PC-3 (cell line): ENCODE data around the gene REEP1. TPM values are rescaled to one million over a fixed set of nuclear protein-coding genes. Genes with fewer than 3 reads are reported as not detected.

ENCODE experiments used
- ATAC-seq: fragments of 200-7000 bp; cut with Tn5 transposase; 2 replicates; pipeline ENCODE4 v1.9.1; 2020; ENCODE audit warnings: mild to moderate bottlenecking, moderate library complexity
- BruUV-seq: library from RNA; stranded (reverse); fragments of 400-500 nt; replicated peaks from 2 replicates; lab custom pipeline; 2021; lab: Mats Ljungman, UMichigan
- CTCF ChIA-PET: fragments of 300-600 bp; sonication (Branson Sonifier 250); formaldehyde crosslinking; loops from one replicate; lab custom pipeline; 2022; ENCODE audit warnings: antibody characterized with exemption; lab: Charles Lee
- POLR2A ChIA-PET: fragments of 300-600 bp; sonication (Branson Sonifier 250); formaldehyde crosslinking; loops from one replicate; lab custom pipeline; 2022; ENCODE audit warnings: antibody characterized with exemption; ENCODE audit not compliant: unreplicated experiment; lab: Charles Lee
- DNase-seq: peaks from one replicate; pipeline ENCODE4 v3.0.0-alpha.2; 2015
- H2AFZ ChIP-seq: fragments of 300-600 bp; sonication (generic); 2 replicates; pipeline ENCODE4 v1.6.0; 2016; ENCODE audit warnings: antibody characterized with exemption, low read length
- H3F3A ChIP-seq: fragments of 300-600 bp; sonication (generic); one replicate; pipeline ENCODE4 v1.6.0; 2017; ENCODE audit warnings: antibody characterized with exemption, low read length, control low read depth, mild to moderate bottlenecking; ENCODE audit not compliant: unreplicated experiment
- H3K27ac ChIP-seq: fragments of 300-600 bp; sonication (generic); 2 replicates; pipeline ENCODE4 v1.5.1; 2016; ENCODE audit warnings: mild to moderate bottlenecking, low read length
- H3K27me3 ChIP-seq: fragments of 300-600 bp; sonication (generic); 2 replicates; pipeline ENCODE4 v1.6.1; 2016; ENCODE audit warnings: low read length, mixed read lengths
- H3K36me3 ChIP-seq: fragments of 300-600 bp; sonication (generic); 2 replicates; pipeline ENCODE4 v1.6.1; 2016; ENCODE audit warnings: low read depth, mixed run types, low read length, mixed read lengths
- H3K4me1 ChIP-seq: fragments of 300-600 bp; sonication (generic); 2 replicates; pipeline ENCODE4 v1.5.1; 2016; ENCODE audit warnings: low read length; ENCODE audit not compliant: insufficient read depth
- H3K4me2 ChIP-seq: fragments of 300-600 bp; sonication (generic); 2 replicates; pipeline ENCODE4 v1.6.0; 2016; ENCODE audit warnings: low read length
- H3K4me3 ChIP-seq: fragments of 300-600 bp; sonication (generic); 2 replicates; pipeline ENCODE4 v1.5.1; 2016; ENCODE audit warnings: mild to moderate bottlenecking, low read length, mixed read lengths
- H3K79me2 ChIP-seq: fragments of 300-600 bp; sonication (generic); 2 replicates; pipeline ENCODE4 v1.6.1; 2017; ENCODE audit warnings: low read length, mixed read lengths
- H3K9ac ChIP-seq: fragments of 300-600 bp; sonication (generic); 2 replicates; pipeline ENCODE4 v1.6.0; 2016; ENCODE audit warnings: mild to moderate bottlenecking, low read length
- H3K9me2 ChIP-seq: fragments of 300-600 bp; sonication (generic); replicated peaks from 2 replicates; pipeline ENCODE4 v1.6.1; 2016; ENCODE audit warnings: mixed run types, low read length, mixed read lengths
- H3K9me3 ChIP-seq: fragments of 300-600 bp; sonication (generic); 2 replicates; pipeline ENCODE4 v1.6.1; 2016; ENCODE audit warnings: low read length, mixed read lengths
- H4K20me1 ChIP-seq: fragments of 300-600 bp; sonication (generic); 2 replicates; pipeline ENCODE4 v1.6.1; 2016; ENCODE audit warnings: low read length, mixed read lengths
- CTCF ChIP-seq: fragments of 300-600 bp; sonication (generic); conservative IDR thresholded peaks from 2 replicates; pipeline ENCODE4 v1.5.1; 2017; ENCODE audit warnings: antibody characterized with exemption, low read depth, mild to moderate bottlenecking, low read length
- EZH2 ChIP-seq: fragments of 300-600 bp; sonication (generic); IDR thresholded peaks from one replicate; pipeline ENCODE4 v1.6.1; 2017; ENCODE audit warnings: antibody characterized with exemption, mild to moderate bottlenecking, low read length; ENCODE audit not compliant: unreplicated experiment
- EZH2phosphoT487 ChIP-seq: fragments of 300-600 bp; sonication (generic); IDR thresholded peaks from 2 replicates; pipeline ENCODE4 v1.6.1; 2018; ENCODE audit warnings: mild to moderate bottlenecking, antibody characterized with exemption, low read length, borderline replicate concordance
- intact Hi-C: fragments of 100-400 bp; cut with micrococcal nuclease; formaldehyde crosslinking; loops from 2 replicates; pipeline ENCODE4 v1.9.0; 2023
- microRNA-seq: library from miRNA; unstranded; fragments of <30 nt; microRNA quantifications from one replicate; pipeline ENCODE4 v1.1.0, GENCODE V29; 2020; ENCODE audit not compliant: unreplicated experiment
- total RNA-seq: library from RNA; depleted of rRNA; stranded (reverse); fragments of >200 nt; gene quantifications from 2 replicates; pipeline ENCODE4 v1.2.3, GENCODE V29; 2014; rRNA removed

REEP1 gene
- total RNA-seq, 1 experiment from 2014 or later = not detected

- Histone ChIP-seq H3K9ac (no peak overlapping the region), H3K4me2 (no peak overlapping the region), H3F3A (no peaks in the 10 kb centered on the region), H3K4me1 (no peaks in the 10 kb centered on the region), H4K20me1 (peaks cover 14% of the 10 kb centered on the region; the same call in 1 of the 2 replicates), H3K27me3 (no peaks in the 10 kb centered on the region), H3K79me2 (peaks cover under 1% of the 10 kb centered on the region; the same call in 1 of the 2 replicates), H3K36me3 (peaks cover 44% of the 10 kb centered on the region), H3K9me3 (no peaks in the 10 kb centered on the region), H2AFZ (no peak overlapping the region), H3K9me2 (no peaks in the 10 kb centered on the region), H3K27ac (no peak overlapping the region), H3K4me3 (no peak overlapping the region)
- BruUV-seq = no TSS peak
- DNase-seq = no peak
- TF ChIP-seq CTCF (no peak), EZH2phosphoT487 (no peak), EZH2 (no peak)
- intact Hi-C loops = no loop called here
- ATAC-seq = no peak
- CTCF ChIA-PET = no interaction called here
- POLR2A ChIA-PET = no interaction called here
These were observed 167.0 kb downstream of the REEP1 start for GRCh38 chr2:86170449-86170848.

Small RNA genes lying within 50 kb of the gene (microRNA-seq; reads per million reads assigned to microRNA genes)
- gene MIR4779 = not detected

Other genes with a start within 250 kb of the REEP1 start
- gene POLR1A, start 231.7 kb downstream of the REEP1 start, total RNA-seq = 25.1 and 36.5 TPM in 2 replicates
- 75.6 and 94.7 TPM in 2 replicates for gene PTCD3, start 231.4 kb downstream of the REEP1 start, total RNA-seq
- 97.7 and 106 TPM in 2 replicates for gene IMMT, start 142.2 kb downstream of the REEP1 start, total RNA-seq
- 27.4 and 39.3 TPM in 2 replicates for gene MRPL35, start 138.2 kb downstream of the REEP1 start, total RNA-seq
- 32.2 and 59.6 TPM in 2 replicates for gene KDM3A, start 103.7 kb upstream of the REEP1 start, total RNA-seq
- 54.4 and 96.1 TPM in 2 replicates for gene CHMP3, start 225.8 kb upstream of the REEP1 start, total RNA-seq